Measurements from ENCODE around the gene CFAP92.

Gene CFAP92

DNA sequence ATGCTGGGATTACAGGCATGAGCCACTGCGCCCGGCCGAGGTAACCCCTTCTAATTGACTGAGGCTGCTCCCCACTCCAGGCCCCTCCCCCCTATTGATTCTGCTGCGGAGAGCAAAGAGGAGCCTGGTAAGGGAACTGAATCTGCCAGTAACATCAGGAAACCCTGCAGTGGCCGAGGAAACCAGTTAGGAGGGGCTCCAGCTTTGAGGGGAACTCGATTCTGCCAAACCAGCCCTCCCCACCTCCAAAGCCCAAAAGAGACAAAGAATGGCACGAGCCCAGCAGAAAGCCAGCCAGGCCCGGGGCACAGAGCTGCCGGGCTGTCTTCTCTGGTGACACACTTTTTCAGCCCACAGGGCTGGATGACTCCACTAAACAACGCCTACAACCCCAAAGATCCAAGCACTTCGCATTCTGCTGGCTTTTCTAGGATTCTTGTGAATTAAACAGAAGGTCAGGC lies 129.5 kb downstream of the CFAP92 start:
- DNase-seq, result no peak

- DNase-seq, result peak; percentile 21
Measured at GRCh38 chr3:128863560-128863959, 130.3 kb downstream of the CFAP92 start.

GRCh38 chr3:128861491-128861890 lies 132.4 kb downstream of the CFAP92 start:
- no peak for DNase-seq

Measured in CD4-positive, alpha-beta T cell treated with Interleukin-17A for 4 hours (primary cell).